Parathyroid adenoma (tissue), 2 donors: ENCODE results near the gene FAM227B.

Experiments used
- H2AFZ ChIP-seq: fragments of 300-600 bp; sonication (generic); one replicate; pipeline ENCODE4 v1.7.0; 2017; ENCODE audit warnings: antibody characterized with exemption, mild to moderate bottlenecking
- H3K27ac ChIP-seq: fragments of 300-600 bp; sonication (generic); one replicate; pipeline ENCODE4 v1.7.0; 2017
- H3K27me3 ChIP-seq: fragments of 300-600 bp; sonication (generic); one replicate; pipeline ENCODE4 v1.7.0; 2017; ENCODE audit warnings: low read length; ENCODE audit not compliant: control insufficient read depth, insufficient read depth
- H3K36me3 ChIP-seq: fragments of 300-600 bp; sonication (generic); one replicate; pipeline ENCODE4 v1.7.0; 2017; ENCODE audit warnings: low read length; ENCODE audit not compliant: control insufficient read depth, insufficient read depth
- H3K4me1 ChIP-seq: fragments of 300-600 bp; sonication (generic); one replicate; pipeline ENCODE4 v1.7.0; 2017; ENCODE audit warnings: control low read depth
- H3K4me2 ChIP-seq: fragments of 300-600 bp; sonication (generic); one replicate; pipeline ENCODE4 v1.7.0; 2017; ENCODE audit warnings: low read length
- H3K4me3 ChIP-seq: fragments of 300-600 bp; sonication (generic); one replicate; pipeline ENCODE4 v1.7.0; 2017; ENCODE audit warnings: low read depth, low read length
- H3K79me2 ChIP-seq: fragments of 300-600 bp; sonication (generic); one replicate; pipeline ENCODE4 v1.7.0; 2017; ENCODE audit warnings: control low read depth
- H3K9ac ChIP-seq: fragments of 300-600 bp; sonication (generic); one replicate; pipeline ENCODE4 v1.7.0; 2017; ENCODE audit warnings: mild to moderate bottlenecking
- H3K9me3 ChIP-seq: fragments of 300-600 bp; sonication (generic); one replicate; pipeline ENCODE4 v1.7.0; 2017; ENCODE audit warnings: low read length; ENCODE audit not compliant: control insufficient read depth
- CTCF ChIP-seq: fragments of 300-600 bp; sonication (generic); IDR thresholded peaks from one replicate; pipeline ENCODE4 v1.7.0; 2017; ENCODE audit warnings: antibody characterized with exemption, mild to moderate bottlenecking
- donor health status: primary hyperparathyroidism.

Gene FAM227B

GRCh38 chr15:49314716-49315115 is 305.9 kb downstream of the FAM227B start:
- Histone ChIP-seq H3K4me3 (no peak overlapping the region), H3K79me2 (no peaks in the 10 kb centered on the region), H3K36me3 (no peaks in the 10 kb centered on the region), H3K9ac (no peak overlapping the region), H3K9me3 (no peaks in the 10 kb centered on the region), H3K27ac (no peak overlapping the region), H3K27me3 (no peaks in the 10 kb centered on the region), H2AFZ (no peak overlapping the region), H3K4me2 (no peak overlapping the region), H3K4me1 (no peaks in the 10 kb centered on the region)
- TF ChIP-seq CTCF: no peak

GRCh38 chr15:49313650-49314049 is 307.0 kb downstream of the FAM227B start:
- no peaks in the 10 kb centered on the region for H3K36me3 ChIP-seq
- no peak overlapping the region for H3K9ac ChIP-seq

GRCh38 chr15:49309889-49310288 is 310.7 kb downstream of the FAM227B start:
- TF ChIP-seq CTCF: no peak
- no peaks in the 10 kb centered on the region for H3K9me3 ChIP-seq
- no peaks in the 10 kb centered on the region for H3K79me2 ChIP-seq
- no peaks in the 10 kb centered on the region for H3K36me3 ChIP-seq
- H3K4me2 ChIP-seq: no peak overlapping the region
- no peak overlapping the region for H3K4me3 ChIP-seq
- H3K27ac ChIP-seq: no peak overlapping the region
- H3K9ac ChIP-seq: no peak overlapping the region
- H3K27me3 ChIP-seq: no peaks in the 10 kb centered on the region
- no peak overlapping the region for H2AFZ ChIP-seq
- H3K4me1 ChIP-seq: no peaks in the 10 kb centered on the region

More at GRCh38 chr15:49313650-49314049, 307.0 kb downstream of the FAM227B start:
- no peaks in the 10 kb centered on the region for H3K4me1 ChIP-seq
- no peaks in the 10 kb centered on the region for H3K27me3 ChIP-seq
- H2AFZ ChIP-seq: no peak overlapping the region
- TF ChIP-seq CTCF: no peak
- H3K9me3 ChIP-seq: no peaks in the 10 kb centered on the region
- H3K4me3 ChIP-seq: no peak overlapping the region
- H3K27ac ChIP-seq: no peak overlapping the region
- no peak overlapping the region for H3K4me2 ChIP-seq
- no peaks in the 10 kb centered on the region for H3K79me2 ChIP-seq

GRCh38 chr15:49308686-49309085 is 311.9 kb downstream of the FAM227B start:
- no peak overlapping the region for H3K4me3 ChIP-seq
- no peak overlapping the region for H3K9ac ChIP-seq
- H3K9me3 ChIP-seq: no peaks in the 10 kb centered on the region
- H3K79me2 ChIP-seq: no peaks in the 10 kb centered on the region
- no peaks in the 10 kb centered on the region for H3K4me1 ChIP-seq
- no peak overlapping the region for H3K27ac ChIP-seq
- no peak overlapping the region for H3K4me2 ChIP-seq
- no peaks in the 10 kb centered on the region for H3K27me3 ChIP-seq
- no peak for TF ChIP-seq CTCF
- no peaks in the 10 kb centered on the region for H3K36me3 ChIP-seq
- H2AFZ ChIP-seq: no peak overlapping the region

GRCh38 chr15:49306551-49306950 is 314.1 kb downstream of the FAM227B start:
- no peaks in the 10 kb centered on the region for H3K27me3 ChIP-seq
- no peak overlapping the region for H3K4me2 ChIP-seq
- no peak overlapping the region for H3K27ac ChIP-seq
- no peaks in the 10 kb centered on the region for H3K36me3 ChIP-seq
- no peak overlapping the region for H2AFZ ChIP-seq
- no peak overlapping the region for H3K4me3 ChIP-seq
- no peaks in the 10 kb centered on the region for H3K9me3 ChIP-seq
- H3K4me1 ChIP-seq: no peaks in the 10 kb centered on the region
- H3K9ac ChIP-seq: no peak overlapping the region
- no peak for TF ChIP-seq CTCF
- H3K79me2 ChIP-seq: no peaks in the 10 kb centered on the region
